Activated T-helper 17 cell treated with anti-CD3 and anti-CD28 coated beads, Interleukin-2, amount 50 U/mL, for 72 hours (primary cell): ENCODE measurements around the gene ATP7B. TPM values are rescaled to one million over a fixed set of nuclear protein-coding genes. Genes with fewer than 3 reads are reported as not detected.

Experiments
- ATAC-seq: fragments of 150-1000 bp; cut with Tn5 transposase; replicated peaks from 2 replicates; pipeline ENCODE4 v1.10.0; 2021; ENCODE audit warnings: mild to moderate bottlenecking, moderate library complexity
- H3K27ac Mint-ChIP-seq: one replicate; pipeline ENCODE4 v1.8.0; 2022; ENCODE audit warnings: mixed read lengths
- H3K27me3 Mint-ChIP-seq: one replicate; pipeline ENCODE4 v1.8.0; 2022; ENCODE audit warnings: mixed read lengths
- H3K36me3 Mint-ChIP-seq: one replicate; pipeline ENCODE4 v1.8.0; 2022; ENCODE audit warnings: low read depth, mild to moderate bottlenecking, mixed read lengths
- H3K4me1 Mint-ChIP-seq: one replicate; pipeline ENCODE4 v1.8.0; 2022; ENCODE audit warnings: mixed read lengths
- H3K4me3 Mint-ChIP-seq: one replicate; pipeline ENCODE4 v1.8.0; 2022; ENCODE audit warnings: mild to moderate bottlenecking, mixed read lengths
- H3K9me3 Mint-ChIP-seq: one replicate; pipeline ENCODE4 v1.8.0; 2022; ENCODE audit warnings: mixed read lengths
- total RNA-seq, 2 donors: library from RNA; stranded (reverse); gene quantifications; one replicate each; pipeline ENCODE4 v1.2.3, GENCODE V29; 2022

Gene ATP7B
- total RNA-seq, 2 donors from 2014 or later: 0.76 to 1.2 TPM

DNA sequence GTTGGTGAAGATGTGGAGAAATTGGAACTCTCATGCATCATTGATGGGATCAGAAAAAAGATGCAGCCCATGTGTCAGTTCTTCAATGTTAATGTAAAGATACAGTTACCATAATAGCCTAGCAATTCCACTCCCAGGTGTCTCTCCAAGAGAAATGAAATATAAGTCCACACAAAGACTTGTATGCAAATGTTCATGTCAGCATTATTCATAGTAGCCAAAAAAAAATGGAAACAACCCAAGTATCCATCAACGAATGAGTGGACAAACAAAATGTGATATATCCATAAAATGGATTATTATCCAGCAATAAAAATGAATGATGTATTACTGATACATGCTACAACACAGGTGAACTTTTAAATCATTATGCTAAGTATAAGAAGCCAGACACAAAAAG lies 110.8 kb downstream of the ATP7B start:
- Mint-ChIP-seq H3K36me3 (no peaks in the 10 kb centered on the region), H3K9me3 (no peaks in the 10 kb centered on the region), H3K4me1 (no peaks in the 10 kb centered on the region), H3K27me3 (peaks cover 4% of the 10 kb centered on the region), H3K4me3 (no peak overlapping the region), H3K27ac (no peak overlapping the region)
- ATAC-seq: no peak

DNA sequence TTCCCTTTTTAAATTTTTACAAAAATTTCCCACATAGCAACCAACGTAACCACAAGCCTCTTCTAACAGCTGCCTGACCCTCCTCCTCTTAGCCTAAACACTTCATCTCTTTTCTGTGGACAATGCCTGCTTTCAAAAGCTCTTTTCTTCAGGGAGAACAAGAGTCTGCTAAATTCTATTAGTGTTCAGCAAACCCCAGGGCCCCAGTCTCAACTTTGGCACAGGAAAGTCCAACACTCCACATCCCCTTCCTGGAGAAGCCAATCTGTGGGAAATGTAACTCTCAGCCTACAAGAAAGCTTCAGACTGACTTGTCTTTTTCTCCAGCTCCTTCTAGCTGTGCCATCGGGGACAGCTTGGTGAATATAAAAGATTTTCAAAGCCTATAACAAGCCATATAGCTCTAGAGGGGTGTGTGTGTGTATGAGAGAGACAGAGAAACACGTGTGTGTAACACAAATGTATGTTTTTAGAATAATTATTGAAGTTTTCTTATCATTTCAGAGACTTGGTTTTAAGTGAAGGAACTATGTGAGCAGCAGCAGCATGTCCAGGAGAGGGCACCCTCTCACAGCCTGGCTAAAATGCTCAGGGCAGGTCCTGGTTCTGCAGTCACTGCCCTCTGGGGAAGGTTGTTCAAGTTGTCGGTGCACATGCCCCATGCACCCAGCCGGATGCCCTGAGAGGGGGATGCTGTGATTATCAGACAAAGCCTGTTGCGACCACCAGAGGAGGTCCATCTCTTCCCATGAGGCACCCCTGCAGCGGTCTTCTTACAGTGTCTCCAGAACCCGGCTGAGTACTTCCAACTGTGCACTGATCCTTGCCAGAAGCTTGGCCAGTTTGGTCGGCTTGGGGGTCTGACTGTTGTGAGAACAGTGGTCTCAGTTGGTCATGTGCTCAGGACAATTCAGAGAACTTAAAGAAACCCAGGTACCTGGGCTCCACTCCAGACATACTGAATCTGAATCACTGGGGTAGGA lies 115.1 kb downstream of the ATP7B start:
- H3K9me3 Mint-ChIP-seq: no peaks in the 10 kb centered on the region
- peak; percentile 60 for ATAC-seq
- H3K4me1 Mint-ChIP-seq: no peaks in the 10 kb centered on the region
- no peak overlapping the region for H3K27ac Mint-ChIP-seq
- H3K27me3 Mint-ChIP-seq: peaks cover 7% of the 10 kb centered on the region
- H3K4me3 Mint-ChIP-seq: no peak overlapping the region
- H3K36me3 Mint-ChIP-seq: no peaks in the 10 kb centered on the region

DNA sequence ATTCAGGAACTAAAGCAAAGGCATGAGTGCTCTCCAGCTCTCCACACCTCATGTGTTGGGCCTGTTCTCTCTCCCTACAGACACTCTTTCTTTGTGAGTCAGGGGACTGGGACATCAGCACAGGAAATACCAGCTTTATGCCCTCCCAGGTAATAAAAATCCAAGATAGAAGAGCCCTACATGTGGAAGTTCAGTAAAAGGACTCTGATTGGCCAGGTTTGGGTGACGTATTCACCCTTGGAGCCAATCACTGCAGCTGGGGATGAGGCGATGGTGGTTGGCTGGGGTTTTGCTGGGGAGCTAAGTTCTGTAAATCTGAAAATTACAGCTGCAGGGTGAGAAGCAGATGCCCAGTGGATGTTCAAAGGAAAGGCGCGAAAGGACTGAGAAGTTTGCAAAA lies 117.0 kb downstream of the ATP7B start:
- no peak overlapping the region for H3K27ac Mint-ChIP-seq

DNA sequence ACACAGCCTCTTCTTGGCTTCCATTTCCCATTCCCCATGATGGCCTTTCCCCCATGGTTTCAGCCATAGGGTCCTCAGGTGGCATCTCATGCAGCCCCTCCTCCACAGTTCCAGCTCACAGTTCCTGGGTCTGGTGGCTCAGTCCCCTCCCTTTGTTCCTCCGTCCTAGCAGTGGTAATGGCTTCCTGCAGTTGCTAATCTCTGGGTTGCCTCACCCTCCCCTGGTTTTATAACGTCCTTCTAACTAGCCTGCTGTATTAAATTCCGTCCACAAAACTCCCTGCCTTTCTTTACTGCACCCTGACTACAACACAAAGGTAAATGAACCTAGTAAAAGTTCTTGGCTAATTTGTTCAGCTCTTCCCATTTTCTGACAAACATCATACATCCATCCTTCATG lies 118.6 kb downstream of the ATP7B start:
- H3K4me3 Mint-ChIP-seq: no peak overlapping the region
- no peak overlapping the region for H3K27ac Mint-ChIP-seq
- H3K36me3 Mint-ChIP-seq: no peaks in the 10 kb centered on the region
- H3K27me3 Mint-ChIP-seq: peaks cover 7% of the 10 kb centered on the region
- no peak for ATAC-seq
- H3K9me3 Mint-ChIP-seq: no peaks in the 10 kb centered on the region
- H3K4me1 Mint-ChIP-seq: no peaks in the 10 kb centered on the region

More for the DNA sequence above, 117.0 kb downstream of the ATP7B start:
- H3K27me3 Mint-ChIP-seq: peaks cover 7% of the 10 kb centered on the region
- no peak overlapping the region for H3K4me3 Mint-ChIP-seq
- no peaks in the 10 kb centered on the region for H3K9me3 Mint-ChIP-seq
- no peaks in the 10 kb centered on the region for H3K36me3 Mint-ChIP-seq
- no peak for ATAC-seq
- no peaks in the 10 kb centered on the region for H3K4me1 Mint-ChIP-seq

DNA sequence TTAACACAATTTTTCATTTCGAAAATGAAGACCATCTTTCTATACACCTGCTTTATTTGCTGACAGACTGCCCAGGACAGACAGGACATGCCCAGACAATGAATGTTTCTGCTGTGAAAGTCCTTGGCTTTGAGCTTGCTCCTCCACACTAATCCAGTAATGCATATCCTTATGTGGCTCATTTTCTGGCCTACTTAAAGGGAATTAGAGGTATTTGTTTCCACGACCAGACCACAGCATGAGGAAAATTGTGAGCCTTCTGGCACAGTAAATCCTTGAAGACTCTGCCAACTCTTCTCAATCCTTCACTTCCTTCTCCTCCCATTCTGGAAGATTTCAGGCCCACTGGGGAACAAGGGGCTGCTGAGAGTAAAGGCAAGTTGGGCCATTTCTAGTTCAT lies 123.8 kb downstream of the ATP7B start:
- H3K36me3 Mint-ChIP-seq: no peaks in the 10 kb centered on the region
- no peaks in the 10 kb centered on the region for H3K4me1 Mint-ChIP-seq
- ATAC-seq: no peak
- peaks cover 4% of the 10 kb centered on the region for H3K27me3 Mint-ChIP-seq
- H3K27ac Mint-ChIP-seq: no peak overlapping the region
- H3K9me3 Mint-ChIP-seq: no peaks in the 10 kb centered on the region
- no peak overlapping the region for H3K4me3 Mint-ChIP-seq

DNA sequence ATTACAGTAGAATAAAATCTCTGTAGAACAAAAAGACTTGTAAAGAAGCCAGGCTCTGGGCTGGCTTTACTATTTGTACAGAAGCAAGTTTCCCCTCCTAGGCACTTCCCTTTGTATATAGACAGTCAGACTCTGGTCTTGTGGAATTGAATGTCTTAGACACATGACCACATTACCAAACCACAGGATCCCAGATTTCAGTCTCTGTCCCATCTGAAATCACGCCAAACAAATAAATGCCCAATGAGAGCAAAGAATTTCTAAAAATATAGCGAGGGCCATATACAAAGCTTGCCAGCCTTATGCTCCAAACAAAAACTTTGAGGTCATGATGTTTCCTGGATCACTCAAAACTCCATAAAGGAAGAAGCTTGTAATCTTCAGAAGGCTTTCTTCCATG lies 125.6 kb downstream of the ATP7B start:
- peaks cover 4% of the 10 kb centered on the region for H3K27me3 Mint-ChIP-seq
- H3K36me3 Mint-ChIP-seq: no peaks in the 10 kb centered on the region
- no peak for ATAC-seq
- H3K9me3 Mint-ChIP-seq: peaks cover 6% of the 10 kb centered on the region
- no peak overlapping the region for H3K4me3 Mint-ChIP-seq
- H3K4me1 Mint-ChIP-seq: no peaks in the 10 kb centered on the region
- H3K27ac Mint-ChIP-seq: no peak overlapping the region

DNA sequence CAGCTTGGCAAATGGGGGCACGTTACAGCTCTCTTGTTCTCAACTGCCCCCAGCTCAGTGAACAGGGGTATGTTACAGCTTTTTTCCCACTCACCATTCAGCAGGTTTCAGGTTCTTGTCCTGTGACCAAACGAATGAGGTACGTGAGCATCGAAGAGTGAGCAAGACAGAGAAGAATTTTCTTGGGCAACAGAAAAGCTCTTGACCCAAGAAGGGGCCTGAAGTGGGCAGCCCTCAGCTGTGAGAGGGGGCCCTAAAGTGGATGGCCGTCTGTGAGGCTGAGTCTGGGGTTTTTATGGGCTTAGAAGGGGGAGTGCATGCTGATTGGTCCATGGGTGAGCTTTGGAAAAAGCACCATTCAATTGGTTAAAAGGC lies 128.0 kb downstream of the ATP7B start:
- Mint-ChIP-seq H3K4me1 (no peaks in the 10 kb centered on the region), H3K4me3 (no peak overlapping the region), H3K36me3 (no peaks in the 10 kb centered on the region), H3K27ac (no peak overlapping the region), H3K27me3 (peaks cover 4% of the 10 kb centered on the region), H3K9me3 (peaks cover 6% of the 10 kb centered on the region)
- no peak for ATAC-seq

Other genes starting within 250 kb of the ATP7B start
- gene DHRS12, start 207.3 kb downstream of the ATP7B start, total RNA-seq: 1 to 10 TPM; 5.0 to 9.6 TPM
- gene TMEM272, start 166.3 kb downstream of the ATP7B start, total RNA-seq: under 1 TPM; 0.16 to 0.17 TPM
- gene CCDC70, start 149.5 kb downstream of the ATP7B start, total RNA-seq: under 1 TPM; 0.24 to 0.43 TPM
- 10 to 100 TPM; 18.2 to 24.4 TPM for gene ALG11, start 948 bp upstream of the ATP7B start, total RNA-seq
- gene UTP14C, start 13.2 kb upstream of the ATP7B start, total RNA-seq: 1 to 10 TPM; 5.5 to 8.2 TPM
- not detected for gene NEK5, start 117.6 kb upstream of the ATP7B start, total RNA-seq
- 1 to 10 TPM; 1.5 to 3.9 TPM for gene NEK3, start 148.1 kb upstream of the ATP7B start, total RNA-seq